WTC11 (cell line): Measurements from ENCODE around the gene COG1. TPM values are rescaled to one million over a fixed set of nuclear protein-coding genes. Genes with fewer than 3 reads are reported as not detected.
A peak's percentile ranks its signal among the peaks of the same experiment; 100 is the strongest.

Experiments used
- ATAC-seq: fragments of 200-7000 bp; cut with Tn5 transposase; 2 replicates; pipeline ENCODE4 v1.10.0; 2021; ENCODE audit warnings: mild to moderate bottlenecking, moderate library complexity
- CTCF ChIA-PET: fragments of 300-600 bp; sonication (Branson Sonifier 250); formaldehyde crosslinking; loops from one replicate; lab custom pipeline; 2021; ENCODE audit warnings: antibody characterized with exemption; lab: Charles Lee
- POLR2A ChIA-PET: fragments of 350-600 bp; sonication (Branson Sonifier 250); formaldehyde crosslinking; loops from one replicate; lab custom pipeline; 2021; ENCODE audit warnings: antibody characterized with exemption; lab: Charles Lee
- DNase-seq: peaks from one replicate; pipeline ENCODE4 v3.0.0; 2021; ENCODE audit warnings: low spot score
- H3K27ac Mint-ChIP-seq: 2 replicates; pipeline ENCODE4 v1.8.0; 2021; ENCODE audit warnings: mixed read lengths
- H3K27me3 Mint-ChIP-seq: 2 replicates; pipeline ENCODE4 v1.8.0; 2021; ENCODE audit warnings: low read depth, mild to moderate bottlenecking, moderate library complexity, mixed read lengths
- H3K36me3 Mint-ChIP-seq: 2 replicates; pipeline ENCODE4 v1.8.0; 2021; ENCODE audit warnings: mixed read lengths
- H3K4me1 Mint-ChIP-seq: 2 replicates; pipeline ENCODE4 v1.8.0; 2022; ENCODE audit warnings: mixed read lengths
- H3K4me3 Mint-ChIP-seq: 2 replicates; pipeline ENCODE4 v1.8.0; 2021; ENCODE audit warnings: mild to moderate bottlenecking, moderate library complexity, mixed read lengths
- H3K9me3 Mint-ChIP-seq: 2 replicates; pipeline ENCODE4 v1.8.0; 2021; ENCODE audit warnings: mixed read lengths
- ATF3 ChIP-seq: sonication (generic); formaldehyde crosslinking; conservative IDR thresholded peaks from 2 replicates; pipeline ENCODE4 v1.8.1; 2022; ENCODE audit warnings: mild to moderate bottlenecking, missing genetic modification reagents
- ATF6 ChIP-seq: sonication (generic); formaldehyde crosslinking; IDR thresholded peaks from 2 replicates; pipeline ENCODE4 v1.8.1; 2023; ENCODE audit warnings: mild to moderate bottlenecking, missing genetic modification reagents
- CTCF ChIP-seq: fragments of 200-600 bp; IDR thresholded peaks from 2 replicates; pipeline ENCODE4 v1.8.0; 2022; ENCODE audit warnings: antibody characterized with exemption
- E2F4 ChIP-seq: sonication (generic); formaldehyde crosslinking; IDR thresholded peaks from 2 replicates; pipeline ENCODE4 v1.8.1; 2022; ENCODE audit warnings: low read depth, mild to moderate bottlenecking, moderate library complexity, missing genetic modification reagents, borderline replicate concordance
- E2F5 ChIP-seq: sonication (generic); formaldehyde crosslinking; IDR thresholded peaks from 2 replicates; pipeline ENCODE4 v1.8.1; 2022; ENCODE audit warnings: mild to moderate bottlenecking, moderate library complexity, missing genetic modification reagents
- EMX1 ChIP-seq: fragments of 250-450 bp; sonication (Bioruptor Pico); IDR thresholded peaks from 2 replicates; pipeline ENCODE4 v1.8.0; 2021; ENCODE audit warnings: mild to moderate bottlenecking
- ERG ChIP-seq: fragments of 250-450 bp; sonication (Bioruptor Pico); IDR thresholded peaks from 2 replicates; pipeline ENCODE4 v1.8.0; 2021; ENCODE audit warnings: mild to moderate bottlenecking
- ESRRA ChIP-seq: sonication (generic); formaldehyde crosslinking; IDR thresholded peaks from 2 replicates; pipeline ENCODE4 v1.8.1; 2022; ENCODE audit warnings: mild to moderate bottlenecking, missing genetic modification reagents, borderline replicate concordance
- FOXK1 ChIP-seq: sonication (generic); formaldehyde crosslinking; IDR thresholded peaks from 2 replicates; pipeline ENCODE4 v1.8.0; 2022; ENCODE audit warnings: mild to moderate bottlenecking, moderate library complexity, missing genetic modification reagents
- JAZF1 ChIP-seq: fragments of 250-450 bp; sonication (Bioruptor Pico); IDR thresholded peaks from 2 replicates; pipeline ENCODE4 v1.9.0; 2021; ENCODE audit warnings: moderate library complexity, mild to moderate bottlenecking, inconsistent platforms
- MLX ChIP-seq: sonication (generic); formaldehyde crosslinking; IDR thresholded peaks from 2 replicates; pipeline ENCODE4 v1.8.1; 2023; ENCODE audit warnings: mild to moderate bottlenecking, missing genetic modification reagents, moderate library complexity
- MXD4 ChIP-seq: fragments of 250-450 bp; sonication (Bioruptor Pico); IDR thresholded peaks from 2 replicates; pipeline ENCODE4 v1.8.0; 2021; ENCODE audit warnings: mild to moderate bottlenecking, moderate library complexity, borderline replicate concordance
- PREB ChIP-seq: sonication (generic); formaldehyde crosslinking; IDR thresholded peaks from 2 replicates; pipeline ENCODE4 v1.8.1; 2022; ENCODE audit warnings: mild to moderate bottlenecking, missing genetic modification reagents, moderate library complexity, borderline replicate concordance
- PRRX2 ChIP-seq: fragments of 250-450 bp; sonication (Bioruptor Pico); IDR thresholded peaks from 2 replicates; pipeline ENCODE4 v1.8.0; 2021; ENCODE audit warnings: mild to moderate bottlenecking
- SMAD3 ChIP-seq: sonication (generic); formaldehyde crosslinking; IDR thresholded peaks from 2 replicates; pipeline ENCODE4 v1.8.0; 2022; ENCODE audit warnings: missing genetic modification reagents, mild to moderate bottlenecking, borderline replicate concordance
- SOX15 ChIP-seq: fragments of 250-450 bp; sonication (Bioruptor Pico); IDR thresholded peaks from 2 replicates; pipeline ENCODE4 v1.9.0; 2021; ENCODE audit warnings: mild to moderate bottlenecking
- TCF7 ChIP-seq: sonication (generic); formaldehyde crosslinking; IDR thresholded peaks from 2 replicates; pipeline ENCODE4 v1.8.0; 2022; ENCODE audit warnings: mild to moderate bottlenecking, low read depth, missing genetic modification reagents, moderate library complexity
- ZNF263 ChIP-seq: sonication (generic); formaldehyde crosslinking; IDR thresholded peaks from 2 replicates; pipeline ENCODE4 v1.8.1; 2022; ENCODE audit warnings: low read depth, mild to moderate bottlenecking, moderate library complexity, missing genetic modification reagents
- ZNF423 ChIP-seq: fragments of 250-450 bp; sonication (Bioruptor Pico); IDR thresholded peaks from 2 replicates; pipeline ENCODE4 v2.1.2; 2022; ENCODE audit warnings: mild to moderate bottlenecking, moderate library complexity
- total RNA-seq: library from RNA; stranded (reverse); gene quantifications from 3 replicates; pipeline ENCODE4 v1.2.3, GENCODE V29; 2021

COG1 gene
- total RNA-seq, 1 experiment from 2014 or later, result 22.6 TPM

- Mint-ChIP-seq H3K27ac (peak overlapping the region; percentile 14), H3K4me3 (no peak overlapping the region), H3K9me3 (no peaks in the 10 kb centered on the region), H3K27me3 (no peaks in the 10 kb centered on the region), H3K36me3 (peaks cover 49% of the 10 kb centered on the region), H3K4me1 (peaks cover 11% of the 10 kb centered on the region)
- no peak for ATAC-seq
- POLR2A ChIA-PET, result no interaction called here
- TF ChIP-seq SMAD3 (CRISPR knock-in tag) (no peak), ZNF423 (CRISPR knock-in tag) (no peak), ATF3 (CRISPR knock-in tag) (no peak), ATF6 (CRISPR knock-in tag) (no peak), FOXK1 (CRISPR knock-in tag) (no peak), TCF7 (no peak), CTCF (no peak)
- no peak for DNase-seq
- CTCF ChIA-PET, result interaction anchor here (0.7 kb wide), 1 partner anchor 132 kb away, joined by 3 read pairs; no protein-coding TSS in a partner anchor
Observed at GRCh38 chr17:73237714-73238113, 44.9 kb downstream of the COG1 start.

GRCh38 chr17:73240561-73240960 is 47.7 kb downstream of the COG1 start:
- POLR2A ChIA-PET, result no interaction called here
- Mint-ChIP-seq H3K27me3 (no peaks in the 10 kb centered on the region), H3K27ac (0 out of 2 replicates have a peak overlapping the region, but pooled peaks have one; percentile 23), H3K9me3 (no peaks in the 10 kb centered on the region), H3K36me3 (peaks cover 57% of the 10 kb centered on the region), H3K4me1 (no peaks in the 10 kb centered on the region)
- CTCF ChIA-PET, result no interaction called here
- ATAC-seq, result no peak
- no peak for DNase-seq
- no peak for TF ChIP-seq ATF6 (CRISPR knock-in tag)
- TF ChIP-seq ERG (CRISPR knock-in tag), result no peak
- no peak for TF ChIP-seq E2F5 (CRISPR knock-in tag)
- TF ChIP-seq, all 79 proteins: peak for 0
- no peak overlapping the region for H3K4me3 Mint-ChIP-seq

GRCh38 chr17:73247726-73248125 is 54.9 kb downstream of the COG1 start:
- no peaks in the 10 kb centered on the region for H3K9me3 Mint-ChIP-seq
- ChIA-PET CTCF (interaction anchor here (1.1 kb wide), 1 partner anchor 522 kb away, joined by 3 read pairs; no protein-coding TSS in a partner anchor), POLR2A (no interaction called here)
- DNase-seq (no peak), ATAC-seq (no peak)
- peaks cover 21% of the 10 kb centered on the region for H3K36me3 Mint-ChIP-seq
- no peak overlapping the region for H3K4me3 Mint-ChIP-seq
- no peaks in the 10 kb centered on the region for H3K27me3 Mint-ChIP-seq
- H3K27ac Mint-ChIP-seq, result peak overlapping the region; percentile 11; the same call in 1 of the 2 replicates
- H3K4me1 Mint-ChIP-seq, result peaks cover 2% of the 10 kb centered on the region; the same call in 1 of the 2 replicates
- TF ChIP-seq MLX (CRISPR knock-in tag) (no peak), E2F4 (CRISPR knock-in tag) (no peak), FOXK1 (CRISPR knock-in tag) (no peak), PREB (CRISPR knock-in tag) (no peak), TCF7 (no peak), JAZF1 (no peak), SOX15 (CRISPR knock-in tag) (no peak), ZNF263 (CRISPR knock-in tag) (no peak), ESRRA (CRISPR knock-in tag) (no peak), MXD4 (no peak), PRRX2 (CRISPR knock-in tag) (no peak), EMX1 (CRISPR knock-in tag) (no peak)
